GM21390 (cell line): Measurements from ENCODE around the gene CATSPERB.
"Not testable (repeated sequence)": the region's sequence is repeated elsewhere in the genome, so short reads cannot be mapped to it uniquely, and the experiment has no call there.

Experiments used
- ATAC-seq: cut with Tn5 transposase; IDR thresholded peaks from one replicate; pipeline ENCODE4 v1.9.1; 2021; ENCODE audit not compliant: unreplicated experiment

The CATSPERB gene

DNA sequence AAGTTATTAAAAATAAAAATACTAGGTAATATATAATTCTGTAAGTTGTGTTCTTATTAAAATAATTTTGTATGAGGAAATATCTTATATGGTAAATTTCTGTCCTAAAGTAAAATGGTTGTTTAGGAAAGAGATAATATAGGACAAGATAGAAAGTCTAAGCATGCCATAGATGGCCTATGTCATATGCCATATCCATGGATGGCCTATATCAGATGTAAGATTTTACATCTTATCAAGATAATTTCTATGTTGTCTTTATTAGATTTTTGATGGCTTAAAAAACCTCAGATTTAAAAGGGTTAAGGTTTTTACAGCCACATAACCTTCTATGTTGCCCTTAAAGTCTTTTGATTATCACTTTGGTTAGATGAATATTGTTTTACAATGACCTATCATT lies 52.6 kb downstream of the CATSPERB start:
- ATAC-seq = no peak

DNA sequence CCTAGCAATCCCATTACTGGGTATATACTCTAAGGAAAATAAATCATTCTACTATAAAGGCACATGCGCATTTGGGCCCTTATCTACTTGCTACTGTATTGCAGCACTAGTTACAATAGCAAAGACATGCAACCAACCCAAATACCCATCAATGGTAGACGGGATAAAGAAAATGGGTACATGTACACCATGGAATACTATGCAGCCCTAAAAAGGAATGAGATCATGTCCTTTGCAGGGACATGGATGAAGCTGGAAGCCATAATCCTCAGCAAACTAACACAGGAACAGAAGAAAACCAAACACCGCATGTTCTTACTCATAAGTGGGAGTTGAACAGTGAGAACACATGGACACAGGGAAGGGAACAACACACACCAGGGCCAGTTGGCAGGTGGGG lies 54.2 kb downstream of the CATSPERB start:
- not testable (repeated sequence) for ATAC-seq

DNA sequence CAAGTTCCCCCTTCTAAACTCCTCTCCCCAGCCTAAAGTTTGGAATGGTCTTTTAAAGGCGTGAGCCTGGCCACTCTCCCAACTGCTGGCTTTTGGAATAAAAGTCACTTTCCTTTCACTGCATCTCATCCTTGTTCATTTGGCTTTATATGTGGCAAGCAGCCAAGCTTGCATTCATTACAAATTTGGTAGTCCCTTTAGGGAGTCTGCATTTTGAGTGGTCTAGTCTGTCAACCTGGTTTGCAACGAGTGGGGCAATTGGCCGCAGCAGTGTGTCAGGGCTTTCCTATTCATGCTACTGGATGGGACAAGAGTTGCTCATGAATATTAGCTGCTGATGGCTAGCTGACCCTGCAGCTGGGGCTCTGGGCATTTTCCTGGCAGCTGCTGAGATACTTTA lies 57.0 kb downstream of the CATSPERB start:
- no peak for ATAC-seq

DNA sequence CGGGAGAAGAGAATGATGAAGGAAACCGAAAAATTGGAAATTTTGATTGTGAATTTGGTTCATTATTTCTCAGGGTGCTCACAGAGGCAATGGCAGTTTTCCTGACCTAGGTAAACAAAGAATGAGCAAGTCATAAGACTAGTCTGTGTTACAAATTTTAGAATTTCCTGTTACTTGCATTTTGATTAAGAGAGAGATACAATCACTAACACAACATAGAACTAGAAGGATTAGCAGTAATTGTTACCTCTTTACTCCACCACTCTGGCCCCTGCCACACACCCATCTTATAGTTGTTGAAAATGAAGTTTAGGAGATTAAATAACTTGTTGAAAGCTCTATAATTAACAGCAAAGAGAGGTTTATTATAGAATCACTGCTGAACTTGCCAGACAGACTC lies 62.0 kb downstream of the CATSPERB start:
- no peak for ATAC-seq

DNA sequence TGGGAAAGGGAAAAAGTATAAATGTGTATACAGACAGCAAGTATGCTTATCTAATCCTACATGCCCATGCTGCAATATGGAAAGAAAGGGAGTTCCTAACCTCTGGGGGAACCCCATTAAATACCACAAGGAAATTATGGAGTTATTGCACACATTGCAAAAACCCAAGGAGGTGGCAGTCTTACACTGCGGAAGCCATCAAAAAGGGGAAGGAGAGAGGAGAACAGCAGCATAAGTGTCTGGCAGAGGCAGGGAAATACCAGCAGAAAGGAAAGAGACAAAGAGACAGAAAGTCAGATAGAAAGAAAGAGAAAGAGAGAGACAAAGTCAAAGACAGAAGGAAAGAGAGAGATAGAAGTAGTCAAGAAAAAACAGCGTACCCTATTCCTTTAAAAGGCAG lies 64.8 kb downstream of the CATSPERB start:
- not testable (repeated sequence) for ATAC-seq

DNA sequence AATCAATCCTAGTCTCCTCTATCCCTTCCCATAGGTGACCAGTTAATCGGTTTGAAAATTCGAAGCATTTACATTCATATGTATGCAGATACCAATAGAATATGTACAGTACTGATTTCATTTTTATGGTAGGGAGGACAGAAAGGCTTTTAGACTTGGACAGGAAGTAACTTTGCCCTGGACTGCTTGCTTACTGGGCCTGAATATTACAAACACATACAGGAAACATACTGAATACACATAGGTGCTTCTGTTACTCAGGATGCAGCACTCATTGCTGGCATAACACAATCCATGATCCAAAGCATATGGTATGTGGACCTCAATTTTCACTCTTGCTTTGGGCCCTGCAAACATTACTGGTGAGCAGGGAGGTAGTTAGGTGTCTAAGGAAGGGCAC lies 71.1 kb downstream of the CATSPERB start:
- no peak for ATAC-seq

DNA sequence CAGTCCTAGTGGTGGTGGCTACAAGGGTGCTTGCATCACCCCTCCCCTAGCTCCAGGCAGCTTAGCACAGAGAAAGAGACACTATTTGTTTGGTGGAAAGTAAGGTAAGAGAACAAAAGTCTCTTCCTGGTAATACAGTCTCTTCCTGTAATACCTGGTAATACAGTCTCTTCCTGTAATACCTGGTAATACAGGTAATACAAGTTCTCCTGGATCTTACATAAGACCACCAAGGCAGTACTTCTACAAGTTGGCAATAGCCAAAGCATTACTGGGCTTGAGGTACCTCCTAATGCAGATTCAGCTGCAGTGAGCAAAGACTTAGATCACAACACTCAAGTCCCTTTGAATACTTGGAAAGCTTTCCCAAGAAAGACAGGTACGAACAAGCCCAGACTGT lies 77.0 kb downstream of the CATSPERB start:
- no peak for ATAC-seq

DNA sequence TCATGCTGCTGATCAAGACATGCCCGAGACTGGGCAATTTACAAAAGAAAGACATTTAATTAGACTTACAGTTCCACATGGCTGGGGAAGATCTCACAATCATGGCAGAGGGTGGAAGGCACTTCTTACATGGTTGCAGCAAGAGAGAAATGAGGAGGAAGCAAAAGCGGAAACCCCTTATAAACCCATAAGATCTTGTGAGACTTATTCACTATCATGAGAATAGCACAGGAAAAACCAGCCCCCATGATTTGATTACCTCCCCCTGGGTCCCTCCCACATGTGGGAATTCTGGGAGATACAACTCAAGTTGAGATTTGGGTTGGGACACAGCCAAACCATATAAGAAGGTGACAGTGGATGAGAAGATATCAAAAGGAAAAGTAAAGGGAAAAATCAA lies 78.4 kb downstream of the CATSPERB start:
- ATAC-seq = no peak

DNA sequence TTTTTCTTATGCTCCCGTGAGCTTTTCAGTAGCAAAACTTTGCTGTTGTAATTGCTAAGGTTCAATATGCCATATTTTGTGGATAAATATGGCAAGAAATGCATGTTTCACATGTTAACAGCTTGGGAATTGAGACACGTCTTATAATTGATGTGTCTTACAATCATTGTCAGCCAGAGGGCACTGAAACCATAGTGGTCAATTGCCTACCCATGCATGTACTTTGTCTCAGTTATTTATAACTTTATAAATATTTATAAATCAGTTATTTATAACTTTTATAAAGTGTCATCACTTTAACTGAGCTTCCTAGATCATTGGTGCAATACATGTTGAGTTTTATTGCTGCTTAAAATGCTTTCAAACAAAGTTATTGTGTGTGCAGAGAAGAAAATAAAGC lies 82.0 kb downstream of the CATSPERB start:
- no peak for ATAC-seq

DNA sequence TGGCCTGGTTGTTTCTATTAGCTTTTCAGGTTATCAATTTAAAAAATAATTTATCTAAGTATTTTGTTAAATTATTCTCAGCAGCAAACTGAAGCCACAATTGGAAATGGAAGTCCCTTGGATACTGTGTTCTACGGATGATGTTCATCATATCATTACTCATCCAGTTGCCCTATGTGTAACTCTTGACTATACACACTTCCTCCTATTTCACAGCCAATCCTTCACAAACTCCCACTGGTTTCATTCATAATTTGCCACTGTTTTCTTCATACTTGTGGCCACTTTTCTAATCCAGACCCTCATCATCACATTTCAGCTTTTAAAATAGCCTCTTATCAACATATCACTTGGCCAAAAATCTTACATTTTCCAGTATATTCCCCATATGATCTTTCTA lies 84.0 kb downstream of the CATSPERB start:
- no peak for ATAC-seq

DNA sequence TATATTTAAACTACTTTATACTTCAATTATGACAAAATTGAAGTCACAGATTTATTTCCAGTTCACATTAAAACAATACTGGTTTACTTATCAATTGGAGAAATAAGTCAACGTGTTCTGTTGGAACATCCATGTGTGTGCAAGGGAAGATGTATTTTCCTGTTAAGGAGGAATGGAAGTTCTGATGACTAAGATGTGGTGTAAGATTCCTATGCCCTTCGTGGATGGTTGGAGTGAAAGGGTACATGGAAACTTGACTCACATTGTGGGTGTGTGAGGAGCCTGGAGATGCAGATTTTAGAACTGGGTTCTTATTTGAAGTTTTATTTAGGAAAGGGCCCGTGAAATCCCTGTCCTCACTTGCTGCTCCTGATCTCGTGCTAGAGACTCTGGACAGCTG lies 95.3 kb downstream of the CATSPERB start:
- ATAC-seq = no peak

DNA sequence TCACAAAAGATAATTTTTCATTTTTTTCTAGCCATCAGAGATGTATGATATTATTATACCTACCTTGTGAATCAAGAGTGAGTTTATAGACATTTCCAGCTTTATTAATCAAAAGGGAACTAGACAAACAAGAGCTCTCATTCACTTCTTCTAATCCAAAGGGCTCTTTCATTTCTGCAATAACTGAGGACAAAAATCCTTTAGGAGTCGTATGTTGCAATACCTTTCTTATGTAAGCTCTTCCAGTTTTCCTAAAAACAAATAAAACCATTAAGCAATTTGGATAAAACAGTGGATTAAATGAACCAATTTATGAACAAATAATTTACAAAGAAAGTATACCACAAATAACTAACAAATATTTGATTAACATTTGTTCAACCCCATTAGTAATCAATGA lies 107.1 kb downstream of the CATSPERB start:
- ATAC-seq = no peak

DNA sequence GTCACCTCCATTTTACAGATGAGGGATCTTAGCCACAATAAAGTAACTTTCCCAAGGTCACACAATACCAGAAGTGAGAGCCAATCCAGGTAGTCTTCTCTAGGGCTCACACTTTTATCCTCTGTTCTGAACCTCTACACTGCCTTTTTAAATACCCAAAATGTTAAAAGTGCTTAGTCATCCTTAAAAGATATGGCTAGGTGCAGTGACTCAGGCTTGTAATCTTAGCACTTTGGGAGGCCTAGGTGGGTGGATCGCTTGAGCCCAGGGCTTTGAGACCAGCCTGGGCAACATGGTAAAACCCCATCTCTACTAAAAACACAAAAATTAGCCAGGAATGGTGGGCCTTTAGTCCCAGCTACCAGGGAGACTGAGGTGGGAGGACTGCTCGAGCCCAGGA lies 117.7 kb downstream of the CATSPERB start:
- no peak for ATAC-seq

DNA sequence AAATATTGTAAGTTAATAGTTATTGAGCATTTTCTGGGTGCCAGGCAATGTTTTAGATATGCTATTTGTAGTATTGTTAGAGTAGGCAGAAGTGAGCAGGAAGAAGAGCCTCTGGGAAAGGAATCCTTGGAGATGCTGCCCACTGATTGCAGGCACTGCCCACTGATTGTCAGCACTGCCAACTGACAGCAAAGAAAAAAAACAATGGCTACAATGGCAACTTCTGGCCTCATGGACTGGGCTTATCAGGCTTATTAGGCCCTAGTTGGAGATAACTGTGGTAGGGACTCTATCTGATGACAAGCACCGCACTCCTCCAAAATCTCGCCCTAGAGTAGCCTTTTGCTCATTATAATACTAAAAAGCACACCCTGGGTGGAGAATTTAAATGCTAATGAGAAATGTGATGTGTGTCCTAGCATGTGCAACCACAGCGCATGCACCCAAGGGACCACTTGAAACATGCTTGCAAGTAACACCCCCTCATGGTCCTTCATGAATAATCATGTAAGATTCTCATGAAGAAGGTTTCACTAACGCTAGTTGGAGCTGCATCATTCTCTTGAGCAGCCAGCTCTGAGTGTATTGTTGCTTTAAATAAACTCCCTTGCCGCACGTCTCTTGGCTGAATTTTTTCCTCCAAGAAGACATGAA lies 118.3 kb downstream of the CATSPERB start:
- ATAC-seq = no peak

DNA sequence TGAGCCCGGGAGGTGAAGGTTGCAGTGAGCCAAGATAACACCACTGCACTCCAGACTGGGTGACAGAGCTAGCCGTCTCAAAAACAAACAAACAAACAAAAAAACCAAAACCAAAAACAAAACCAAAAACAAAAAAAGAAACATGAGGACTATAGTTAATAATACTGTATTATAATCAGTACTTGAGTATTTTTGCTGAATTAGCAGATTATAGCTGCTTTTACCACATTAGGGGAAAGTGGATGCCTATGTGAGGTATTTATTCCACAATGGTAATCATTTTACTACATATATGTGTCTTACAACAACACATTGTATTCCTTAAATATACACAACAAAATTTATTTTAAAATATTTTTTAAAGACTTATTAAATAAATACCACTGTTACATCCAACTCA lies 120.4 kb downstream of the CATSPERB start:
- no peak for ATAC-seq

DNA sequence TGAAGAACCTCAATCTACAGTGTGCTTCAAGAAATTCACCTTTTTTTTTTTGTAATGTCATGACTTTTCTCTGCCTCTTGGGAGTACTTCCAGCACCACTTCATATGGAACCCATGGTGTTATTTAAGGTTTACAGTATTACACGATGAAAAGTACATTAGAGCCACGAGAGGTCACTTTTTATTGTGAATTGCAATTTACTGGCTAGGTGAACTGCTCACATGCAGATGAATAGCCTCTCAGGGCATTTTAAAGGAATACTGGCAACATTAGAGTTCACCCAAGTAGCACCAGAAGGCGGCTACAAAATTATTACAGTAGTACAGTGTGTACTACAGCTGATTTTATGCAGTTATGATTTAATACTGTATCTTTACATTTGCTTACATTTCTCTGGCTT lies 122.7 kb downstream of the CATSPERB start:
- ATAC-seq = no peak

DNA sequence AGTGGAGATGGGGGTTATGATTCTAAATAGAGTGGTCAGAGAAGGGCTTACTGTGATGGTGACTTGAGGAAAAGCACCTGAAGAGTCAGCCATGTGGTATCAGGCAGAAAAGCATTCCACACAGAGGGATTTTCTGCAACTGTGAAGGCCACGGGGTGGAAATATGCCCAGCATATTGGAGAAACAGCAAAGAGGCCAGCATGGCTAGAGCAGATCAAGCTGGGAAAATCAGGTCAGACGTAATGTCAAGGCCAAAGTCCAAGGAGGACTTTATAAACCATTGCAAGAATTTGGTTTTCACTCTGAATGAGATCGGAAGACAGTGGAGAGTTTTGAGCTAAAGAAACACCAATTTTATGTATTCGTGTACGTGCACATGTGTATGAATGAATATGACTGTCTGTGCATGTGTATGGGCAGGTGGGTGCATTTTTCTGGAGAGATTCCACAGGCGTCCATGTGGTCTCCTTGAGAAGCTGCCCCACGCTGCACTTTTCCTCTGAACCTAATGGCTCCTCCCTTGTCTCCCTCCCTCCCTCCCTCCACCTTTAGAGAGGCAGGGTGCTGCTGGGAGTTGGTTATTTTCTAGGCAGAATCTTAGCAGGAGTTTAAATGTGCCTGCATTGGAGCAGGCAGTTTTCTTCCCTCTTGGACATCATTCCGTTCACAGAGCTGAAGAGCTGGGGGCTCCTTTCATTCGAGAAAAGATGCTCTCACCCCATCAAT lies 124.4 kb downstream of the CATSPERB start:
- no peak for ATAC-seq

DNA sequence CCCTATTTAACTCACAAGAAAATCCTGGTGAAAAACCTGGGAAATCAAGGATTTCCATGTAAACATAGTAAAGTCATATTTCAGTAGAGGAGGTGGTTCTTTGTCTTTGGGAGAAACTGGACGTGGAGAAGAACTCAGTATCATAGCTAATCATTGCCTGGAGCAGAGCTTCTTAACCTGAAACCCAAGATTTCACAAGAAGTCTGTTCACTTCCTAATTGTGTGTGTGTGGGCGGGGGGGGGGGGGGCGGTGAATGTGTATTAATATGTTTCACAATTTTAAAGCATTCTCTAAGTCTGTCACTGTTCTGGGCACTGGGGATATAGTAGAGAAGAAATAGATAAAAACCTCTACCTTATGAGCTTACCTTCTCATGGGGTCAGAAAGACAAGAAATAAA lies 125.0 kb downstream of the CATSPERB start:
- ATAC-seq = no peak

DNA sequence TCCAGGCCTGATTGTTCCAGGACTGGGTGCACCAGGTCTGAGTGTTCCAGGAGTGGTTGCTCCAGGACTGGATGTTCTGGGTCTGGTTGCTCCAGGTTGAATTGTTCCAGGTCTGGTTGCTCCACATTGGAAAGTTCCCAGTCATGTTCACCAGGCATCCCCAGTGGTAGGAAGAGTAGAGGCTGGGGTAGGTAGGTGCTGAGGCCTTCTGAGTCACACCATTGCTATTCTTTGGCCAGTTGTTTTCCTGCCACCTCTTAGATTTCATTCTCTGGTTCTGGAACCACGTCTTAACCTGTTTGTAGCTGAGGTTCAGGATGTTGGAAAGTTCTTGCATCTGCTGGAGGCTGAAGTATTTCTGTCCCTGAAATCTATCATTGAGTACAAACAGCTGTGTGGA lies 127.3 kb downstream of the CATSPERB start:
- not testable (repeated sequence) for ATAC-seq

DNA sequence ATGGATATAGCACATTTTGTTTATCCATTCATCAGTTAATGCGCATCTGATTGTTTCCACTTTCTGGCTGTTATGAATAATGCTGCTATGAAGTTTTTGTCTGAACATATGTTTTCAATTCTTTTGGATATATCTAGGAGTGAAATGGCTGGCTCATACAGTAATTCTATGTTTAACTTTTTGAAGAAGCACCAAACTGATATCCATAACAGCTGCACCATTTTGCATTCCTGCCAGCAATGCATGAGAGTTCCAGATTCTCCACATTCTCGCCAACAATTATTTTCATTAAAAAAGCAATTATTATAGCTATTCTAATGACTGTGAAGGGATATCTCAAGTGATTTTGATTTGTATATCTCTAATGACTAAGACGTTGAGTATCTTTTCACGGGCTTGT lies 131.9 kb downstream of the CATSPERB start:
- no peak for ATAC-seq

DNA sequence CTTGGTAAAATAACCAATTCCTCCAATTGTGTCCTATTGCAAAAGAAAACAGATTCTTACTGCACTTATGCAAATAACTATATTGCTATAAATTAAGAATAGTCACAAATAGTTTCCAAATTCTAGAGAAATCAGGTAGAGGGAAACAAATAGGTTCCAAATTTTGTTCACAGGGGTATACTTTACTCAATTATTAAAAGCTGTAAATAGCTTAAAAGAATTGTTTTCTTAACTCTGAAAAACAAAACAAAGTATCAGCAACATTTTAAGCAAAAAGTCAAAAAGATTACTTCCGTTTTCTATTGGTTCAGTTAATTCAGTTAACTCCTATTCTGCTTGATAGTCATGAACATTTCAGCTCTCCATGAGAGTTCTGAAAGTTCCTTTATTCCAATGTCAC lies 136.2 kb downstream of the CATSPERB start:
- ATAC-seq = no peak

DNA sequence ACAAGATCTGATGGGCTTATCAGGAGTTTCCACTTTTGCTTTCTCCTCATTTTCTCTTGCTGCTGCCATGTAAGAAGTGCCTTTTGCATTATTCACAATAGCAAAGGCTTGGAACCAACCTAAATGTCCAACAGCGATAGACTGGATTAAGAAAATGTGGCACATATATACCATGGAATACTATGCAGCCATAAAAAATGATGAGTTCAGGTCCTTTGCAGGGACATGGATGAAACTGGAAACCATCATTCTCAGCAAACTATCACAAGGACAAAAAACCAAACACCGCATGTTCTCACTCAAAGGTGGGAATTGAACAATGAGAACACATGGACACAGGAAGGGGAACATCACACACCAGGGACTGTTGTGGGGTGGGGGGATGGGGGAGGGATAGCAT lies 137.9 kb downstream of the CATSPERB start:
- ATAC-seq = not testable (repeated sequence)

DNA sequence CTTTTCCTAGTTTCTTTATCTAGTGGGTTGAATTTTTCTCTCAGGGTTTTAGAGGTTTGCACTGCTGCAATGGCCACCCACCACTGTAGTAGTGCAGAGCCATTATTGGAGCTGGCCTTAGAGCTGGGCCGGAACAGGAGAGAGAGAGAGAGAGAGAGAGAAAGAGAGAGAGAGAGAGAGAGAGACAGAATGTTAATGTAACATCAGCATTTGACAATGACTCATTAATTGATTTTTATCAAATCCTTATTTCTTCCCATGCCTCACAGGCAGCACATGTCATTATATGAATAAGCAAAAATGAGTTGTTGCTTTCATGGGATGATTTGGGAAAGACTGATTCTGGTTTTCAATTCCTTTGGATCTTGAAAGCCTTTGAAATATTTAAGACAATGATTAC lies 145.5 kb downstream of the CATSPERB start:
- ATAC-seq = no peak
